OCI-LY1 (cell line): ENCODE measurements around the gene TTC17.
A peak's percentile ranks its signal among the peaks of the same experiment; 100 is the strongest.

ENCODE experiments used
- H2AFZ ChIP-seq: fragments of 200-600 bp; sonication (generic), shearing (Covaris generic); 2 replicates; pipeline ENCODE4 v1.6.0; 2014; ENCODE audit warnings: antibody characterized with exemption, mild to moderate bottlenecking, low read length
- H3F3A ChIP-seq: fragments of 200-600 bp; sonication (generic), shearing (Covaris generic); 2 replicates; pipeline ENCODE4 v1.6.0; 2014; ENCODE audit warnings: mild to moderate bottlenecking, antibody characterized with exemption, low read length, moderate library complexity; ENCODE audit not compliant: insufficient read depth
- H3K27ac ChIP-seq: fragments of 200-600 bp; sonication (generic); 2 replicates; pipeline ENCODE4 v1.5.1; 2014; ENCODE audit warnings: low read length, mixed run types, mild to moderate bottlenecking, low read depth; ENCODE audit not compliant: poor library complexity, severe bottlenecking
- H3K27me3 ChIP-seq: fragments of 200-600 bp; sonication (generic); 2 replicates; pipeline ENCODE4 v1.6.0; 2014; ENCODE audit warnings: antibody characterized with exemption, mild to moderate bottlenecking, low read length, moderate library complexity; ENCODE audit not compliant: insufficient read depth
- H3K36me3 ChIP-seq: fragments of 200-600 bp; sonication (generic); 2 replicates; pipeline ENCODE4 v1.6.1; 2014; ENCODE audit warnings: mild to moderate bottlenecking, antibody characterized with exemption, low read length, moderate library complexity, mixed read lengths; ENCODE audit not compliant: insufficient read depth
- H3K4me1 ChIP-seq: fragments of 200-600 bp; sonication (generic); 2 replicates; pipeline ENCODE4 v1.5.1; 2014; ENCODE audit warnings: mild to moderate bottlenecking, low read length, moderate library complexity; ENCODE audit not compliant: insufficient read depth, severe bottlenecking
- H3K4me2 ChIP-seq: fragments of 200-600 bp; sonication (generic), shearing (Covaris generic); 2 replicates; pipeline ENCODE4 v1.6.1; 2014; ENCODE audit warnings: low read length
- H3K4me3 ChIP-seq: fragments of 200-600 bp; sonication (generic); 2 replicates; pipeline ENCODE4 v1.5.1; 2014; ENCODE audit warnings: low read length, low read depth, mild to moderate bottlenecking, mixed read lengths; ENCODE audit not compliant: poor library complexity, severe bottlenecking
- H3K79me2 ChIP-seq: fragments of 200-600 bp; shearing (Covaris generic); 2 replicates; pipeline ENCODE4 v1.6.1; 2016; ENCODE audit warnings: mixed run types, low read length, mixed read lengths; ENCODE audit not compliant: insufficient read depth
- H3K9ac ChIP-seq: fragments of 200-600 bp; sonication (generic), shearing (Covaris generic); 2 replicates; pipeline ENCODE4 v1.6.1; 2014; ENCODE audit warnings: mild to moderate bottlenecking, low read length, mixed read lengths
- H3K9me2 ChIP-seq: fragments of 200-600 bp; sonication (generic), shearing (Covaris generic); 2 replicates; pipeline ENCODE4 v1.6.1; 2014; ENCODE audit warnings: low read depth, mild to moderate bottlenecking, low read length, mixed read lengths
- H3K9me3 ChIP-seq: fragments of 200-600 bp; shearing (Covaris generic); 2 replicates; pipeline ENCODE4 v1.6.1; 2014; ENCODE audit warnings: low read length, mixed read lengths
- H4K20me1 ChIP-seq: fragments of 200-600 bp; sonication (generic), shearing (Covaris generic); 2 replicates; pipeline ENCODE4 v1.6.0; 2016; ENCODE audit warnings: mild to moderate bottlenecking, low read length; ENCODE audit not compliant: insufficient read depth
- CTCF ChIP-seq: fragments of 200-600 bp; sonication (generic), shearing (Covaris generic); IDR thresholded peaks from 2 replicates; pipeline ENCODE4 v1.5.1; 2017; ENCODE audit warnings: mild to moderate bottlenecking, antibody characterized with exemption, low read length, moderate library complexity, mixed read lengths
- EZH2 ChIP-seq: fragments of 200-600 bp; sonication (generic), shearing (Covaris generic); IDR thresholded peaks from 2 replicates; pipeline ENCODE4 v1.8.0; 2017; ENCODE audit warnings: borderline replicate concordance, mixed run types, mild to moderate bottlenecking, antibody characterized with exemption, low read length, moderate library complexity, mixed read lengths

TTC17 gene

DNA sequence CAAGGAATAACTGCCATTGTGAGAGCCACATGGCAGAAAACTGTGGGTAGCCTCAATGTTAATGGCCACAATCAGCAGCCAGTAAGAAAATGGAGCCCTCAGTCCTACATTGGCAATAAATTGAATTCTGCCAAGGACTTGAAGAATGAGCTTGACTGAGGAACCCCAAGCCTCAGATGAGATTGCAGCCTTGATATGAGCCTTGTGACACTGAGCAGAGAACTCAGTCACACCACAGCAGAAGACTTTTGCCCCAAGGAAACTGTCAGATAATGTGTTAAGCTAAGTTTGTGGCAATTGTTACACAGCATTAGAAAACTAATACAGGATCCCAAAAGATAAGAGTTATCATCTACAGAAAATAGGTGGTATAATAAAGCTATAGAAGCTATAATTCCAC lies 2.4 kb upstream of the TTC17 start:
- H3F3A ChIP-seq: no peaks in the 10 kb centered on the region
- no peak overlapping the region for H2AFZ ChIP-seq
- no peak overlapping the region for H3K4me2 ChIP-seq
- H3K27me3 ChIP-seq: no peaks in the 10 kb centered on the region
- no peaks in the 10 kb centered on the region for H3K9me3 ChIP-seq
- H3K9ac ChIP-seq: no peak overlapping the region
- H3K4me1 ChIP-seq: peaks cover 26% of the 10 kb centered on the region
- no peaks in the 10 kb centered on the region for H4K20me1 ChIP-seq
- no peaks in the 10 kb centered on the region for H3K9me2 ChIP-seq
- TF ChIP-seq EZH2 (no peak), CTCF (no peak)
- H3K79me2 ChIP-seq: peaks cover 24% of the 10 kb centered on the region
- H3K36me3 ChIP-seq: no peaks in the 10 kb centered on the region
- H3K4me3 ChIP-seq: no peak overlapping the region
- no peak overlapping the region for H3K27ac ChIP-seq

DNA sequence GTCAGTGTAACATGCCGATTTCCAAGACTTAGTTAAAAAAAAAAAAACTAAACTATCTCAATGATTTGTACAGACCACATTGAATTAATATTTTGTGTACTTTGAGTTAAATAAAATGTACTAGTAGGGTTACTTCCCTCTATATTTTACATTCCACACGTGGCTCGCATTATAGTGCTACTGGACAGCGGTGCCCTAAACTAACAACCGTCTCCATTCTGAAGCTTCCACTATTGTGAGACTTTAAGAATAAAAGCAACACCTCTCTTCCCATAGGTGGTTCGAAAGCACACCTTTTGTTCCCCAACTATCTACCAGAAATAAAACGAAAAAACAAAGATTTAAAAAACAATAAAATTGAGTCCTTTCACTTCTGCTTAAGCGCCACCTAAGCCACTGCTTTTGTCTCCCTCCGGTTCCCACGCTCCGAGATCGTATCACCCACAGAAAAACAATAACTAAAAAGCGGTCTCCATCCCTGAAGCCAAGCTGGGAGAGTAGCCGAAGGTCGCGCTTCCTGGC lies 380 bp upstream of the TTC17 start:
- Histone ChIP-seq H3K9ac (peak overlapping the region; percentile 94), H3K4me3 (peak overlapping the region; percentile 99), H3K36me3 (peaks cover 4% of the 10 kb centered on the region; the same call in 1 of the 2 replicates), H3K9me3 (no peaks in the 10 kb centered on the region), H3K9me2 (no peaks in the 10 kb centered on the region), H3K27me3 (no peaks in the 10 kb centered on the region), H3K79me2 (peaks cover 43% of the 10 kb centered on the region), H3K4me2 (peak overlapping the region; percentile 100), H3K27ac (no peak overlapping the region), H3F3A (no peaks in the 10 kb centered on the region), H3K4me1 (peaks cover 28% of the 10 kb centered on the region), H2AFZ (0 out of 2 replicates have a peak overlapping the region, but pooled peaks have one; percentile 6), H4K20me1 (no peaks in the 10 kb centered on the region)
- no peak for TF ChIP-seq EZH2
- TF ChIP-seq CTCF: no peak

GRCh38 chr11:43359422-43359818 lies 700 bp downstream of the TTC17 start:
- peak overlapping the region; percentile 64 for H3K27ac ChIP-seq
- H3K27me3 ChIP-seq: no peaks in the 10 kb centered on the region
- H3K4me1 ChIP-seq: peaks cover 28% of the 10 kb centered on the region
- H3K9me2 ChIP-seq: no peaks in the 10 kb centered on the region
- peak overlapping the region; percentile 99 for H3K4me3 ChIP-seq
- H4K20me1 ChIP-seq: no peaks in the 10 kb centered on the region
- H3K9ac ChIP-seq: peak overlapping the region; percentile 94
- H3K36me3 ChIP-seq: peaks cover 13% of the 10 kb centered on the region; the same call in 1 of the 2 replicates
- TF ChIP-seq EZH2 (no peak), CTCF (no peak)
- H3K9me3 ChIP-seq: no peaks in the 10 kb centered on the region
- H2AFZ ChIP-seq: no peak overlapping the region
- peak overlapping the region; percentile 100 for H3K4me2 ChIP-seq
- peaks cover 53% of the 10 kb centered on the region for H3K79me2 ChIP-seq
- no peaks in the 10 kb centered on the region for H3F3A ChIP-seq
